ENCODE results near the gene ADTRP.
"Not testable (repeated sequence)": the region's sequence is repeated elsewhere in the genome, so short reads cannot be mapped to it uniquely, and the experiment has no call there.

ADTRP gene

DNA sequence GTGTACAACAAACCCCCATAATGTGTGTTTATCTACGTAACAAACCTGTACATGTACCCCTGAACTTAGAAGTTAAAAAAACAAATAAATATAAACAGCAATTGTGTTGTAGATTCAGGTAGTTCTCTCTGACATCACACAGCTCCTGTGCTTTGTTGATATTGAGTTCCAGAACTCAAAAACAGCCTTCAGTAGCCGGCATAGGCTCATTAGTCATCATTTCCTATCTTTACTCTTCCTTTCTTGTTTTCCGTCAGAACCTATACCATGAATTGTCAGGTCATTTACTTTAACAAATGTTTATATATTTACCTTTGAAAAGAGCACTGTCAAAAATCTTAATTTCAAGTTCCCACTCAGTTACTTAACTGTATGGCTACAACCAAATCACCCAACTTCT lies 88.8 kb downstream of the ADTRP start:
- no peak for DNase-seq

DNA sequence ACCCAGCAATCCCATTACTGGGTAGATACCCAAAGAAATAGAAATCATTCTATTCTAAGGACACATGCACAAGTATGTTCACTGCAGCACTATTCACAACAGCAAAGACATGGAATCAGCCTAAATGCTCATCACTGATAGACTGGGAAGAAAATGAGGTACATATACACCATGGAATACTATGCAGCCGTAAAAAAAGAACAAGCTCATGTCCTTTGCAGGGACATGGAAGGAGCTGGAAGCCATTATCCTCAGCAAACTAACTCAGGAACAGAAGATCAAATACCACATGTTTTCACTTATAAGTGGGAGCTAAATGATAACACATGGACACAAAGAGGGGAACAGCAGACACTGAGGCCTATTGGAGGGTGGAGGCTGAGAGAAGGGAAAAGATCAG lies 89.2 kb downstream of the ADTRP start:
- not testable (repeated sequence) for DNase-seq

- no peak for DNase-seq
Measured at GRCh38 chr6:11688425-11688709, 90.2 kb downstream of the ADTRP start.

DNA sequence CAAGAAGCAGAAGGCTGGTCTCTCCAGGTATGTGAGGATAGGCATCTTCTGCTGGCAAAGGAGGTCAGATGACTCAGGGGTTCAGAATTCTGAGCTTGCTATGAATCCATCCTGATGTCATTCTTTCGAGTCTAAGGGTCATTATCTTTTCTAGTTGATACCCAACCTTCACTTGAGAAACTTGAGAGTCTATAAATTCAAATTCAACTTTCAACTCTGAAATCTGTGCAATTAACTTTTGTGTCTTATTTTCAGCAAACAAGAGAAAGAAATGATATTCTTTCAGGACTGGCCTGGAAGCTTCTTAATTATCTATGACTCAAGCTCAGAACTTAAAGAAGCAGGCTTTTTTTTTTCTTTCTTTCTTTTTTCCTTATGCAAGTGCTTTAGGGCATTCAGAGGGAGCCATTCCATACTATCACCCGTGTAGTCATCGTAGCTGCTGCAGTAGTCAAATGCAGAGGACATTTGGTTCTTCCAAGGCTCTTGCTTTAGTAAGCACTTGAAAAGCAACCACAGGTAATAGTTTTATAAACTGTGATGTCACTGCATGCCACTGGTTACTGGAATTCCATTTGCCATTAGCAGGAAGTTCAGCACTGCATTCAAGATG lies 93.0 kb downstream of the ADTRP start:
- no peak for DNase-seq

GRCh38 chr6:11684901-11685480 lies 93.6 kb downstream of the ADTRP start:
- no peak for DNase-seq

DNA sequence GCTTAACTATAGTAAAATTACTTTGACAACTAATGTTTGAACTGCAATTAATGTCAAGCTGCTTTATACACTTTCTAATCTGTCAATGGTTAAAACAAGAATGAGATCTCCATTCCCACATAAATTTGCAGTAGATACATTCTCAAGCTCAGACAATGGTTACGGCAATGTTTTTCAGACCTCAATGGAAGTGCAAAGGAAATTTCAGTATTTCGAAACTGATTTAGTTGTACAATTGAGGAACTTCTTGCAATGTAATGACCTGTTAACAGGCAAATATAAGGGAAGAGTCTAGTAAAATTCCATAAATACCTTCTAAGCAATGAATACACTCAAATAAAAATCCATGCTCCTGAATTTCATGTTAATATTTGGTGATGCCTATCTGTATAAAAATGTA lies 94.7 kb downstream of the ADTRP start:
- peak; percentile 93 for DNase-seq

GRCh38 chr6:11682561-11682975 lies 96.0 kb downstream of the ADTRP start:
- DNase-seq: peak; percentile 54

GRCh38 chr6:11681770-11682169 lies 96.8 kb downstream of the ADTRP start:
- DNase-seq: no peak

DNA sequence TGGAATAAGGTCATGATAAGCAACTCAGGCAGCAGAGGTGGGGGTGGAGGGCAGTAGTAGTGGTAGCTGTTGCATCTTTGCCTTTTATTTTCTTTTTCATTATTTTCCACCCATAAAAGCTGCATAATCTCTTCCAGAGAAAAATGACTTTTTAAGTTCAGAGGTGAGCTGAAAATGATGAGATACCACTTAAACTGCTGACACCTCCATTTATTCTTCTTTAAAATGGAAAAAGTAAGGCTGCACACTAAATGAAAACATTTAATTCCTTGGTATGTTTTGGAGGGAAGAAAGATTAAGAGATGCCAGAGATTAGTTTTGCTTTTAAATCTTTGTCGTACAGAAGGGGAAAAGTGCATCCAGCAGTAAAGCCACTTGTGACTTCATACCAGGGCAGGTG lies 97.2 kb downstream of the ADTRP start:
- DNase-seq: no peak

DNA sequence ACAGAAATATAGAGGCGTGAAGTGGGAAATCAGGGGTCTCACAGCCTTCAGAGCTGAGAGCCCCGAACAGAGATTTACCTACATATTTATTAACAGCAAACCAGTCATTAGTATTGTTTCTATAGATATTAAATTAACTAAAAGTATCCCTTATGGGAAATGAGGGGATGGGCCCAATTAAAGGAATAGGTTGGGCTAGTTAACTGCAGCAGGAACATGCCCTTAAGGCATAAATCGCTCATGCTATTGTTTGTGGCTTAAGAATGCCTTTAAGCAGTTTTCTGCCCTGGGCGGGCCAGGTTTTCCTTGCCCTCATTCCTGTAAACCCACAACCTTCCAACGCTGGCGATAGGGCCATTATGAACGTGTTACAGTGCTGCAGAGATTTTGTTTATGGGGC lies 98.1 kb downstream of the ADTRP start:
- not testable (repeated sequence) for DNase-seq

- DNase-seq: no peak
Measured at GRCh38 chr6:11679099-11679498, 99.5 kb downstream of the ADTRP start.

DNA sequence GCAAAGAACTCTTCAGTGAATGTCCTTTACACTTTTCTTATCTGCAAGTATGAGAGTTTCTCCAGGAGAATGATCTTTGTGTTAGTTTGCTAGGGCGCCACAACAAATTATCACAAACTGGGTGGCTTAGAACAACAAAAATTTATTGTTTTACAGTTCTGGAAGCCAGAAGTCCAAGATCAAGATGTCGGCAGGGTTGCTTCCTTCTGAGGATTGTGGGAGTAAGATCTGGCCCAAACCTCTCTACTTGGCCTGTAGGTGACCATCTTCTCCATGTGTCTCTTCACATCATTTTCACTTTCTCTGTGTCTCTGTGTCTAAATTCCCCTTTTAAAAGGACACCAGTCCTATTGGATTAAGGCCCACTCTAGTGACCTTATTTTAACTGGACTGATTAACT lies 103.0 kb downstream of the ADTRP start:
- DNase-seq: peak; percentile 75

GRCh38 chr6:11672669-11673068 lies 105.9 kb downstream of the ADTRP start:
- DNase-seq: no peak

- DNase-seq: no peak
Measured at GRCh38 chr6:11672256-11672655, 106.3 kb downstream of the ADTRP start.

DNA sequence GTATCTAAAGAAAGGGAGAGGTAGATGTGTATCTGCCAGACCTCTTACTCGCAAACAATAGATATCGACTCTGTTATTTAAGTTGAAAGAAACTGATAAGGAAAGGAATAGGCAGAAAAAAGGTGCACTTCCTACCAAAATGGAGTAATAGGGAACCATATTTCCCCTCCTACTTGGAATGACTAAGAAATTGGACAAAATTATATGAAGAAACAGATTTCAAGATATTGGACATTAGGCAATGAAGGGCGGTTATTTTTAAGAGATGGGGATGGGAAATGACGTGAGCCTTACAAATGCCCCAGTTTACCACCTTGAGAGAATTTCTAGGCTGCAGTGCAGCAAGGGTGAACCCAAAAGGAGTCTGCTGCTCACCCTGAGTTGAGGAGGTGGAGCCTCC lies 108.9 kb downstream of the ADTRP start:
- peak; percentile 51 for DNase-seq

- peak; percentile 50 for DNase-seq
Measured at GRCh38 chr6:11668455-11668854, 110.1 kb downstream of the ADTRP start.

DNA sequence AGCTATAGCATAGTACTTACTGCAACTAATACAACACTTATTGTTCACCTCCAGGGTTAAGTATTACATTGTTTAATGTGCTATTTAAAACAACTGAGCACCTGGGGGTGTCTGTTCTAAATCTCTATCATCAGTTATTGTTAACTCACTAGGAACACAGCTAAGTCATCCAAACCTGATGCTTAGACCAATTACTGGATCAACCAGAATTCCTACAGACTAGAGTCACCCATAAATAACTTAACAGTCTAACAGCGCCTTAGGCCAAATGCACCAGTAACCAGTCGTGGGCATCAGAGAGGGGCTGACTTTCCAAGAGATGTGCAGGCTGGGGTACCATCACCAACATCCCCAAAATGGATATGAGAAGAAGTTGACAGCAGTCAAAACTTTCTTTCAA lies 110.7 kb downstream of the ADTRP start:
- no peak for DNase-seq

- peak; percentile 82 for DNase-seq
Measured at GRCh38 chr6:11665604-11666326, 112.8 kb downstream of the ADTRP start.

Data from inflammatory macrophage treated with lipopolysaccharide for 4 hours (primary cell).